Pancreas (tissue), 10 donors: ENCODE data around the gene DLGAP1. TPM values are rescaled to one million over a fixed set of nuclear protein-coding genes. Genes with fewer than 3 reads are reported as not detected.

ENCODE experiments used
- ATAC-seq, 4 donors: fragments of 200-7000 bp; cut with Tn5 transposase; one replicate each; pipeline versions ENCODE4 v1.8.0 to v1.9.1; 2020; ENCODE audit warnings: mild to moderate bottlenecking in 4 of 4, moderate library complexity in 4 of 4
- DNase-seq, 6 donors: peaks; one replicate each; pipeline ENCODE4 v3.0.0-alpha.2; 2020
- FAIRE-seq: peaks from 2 replicates; lab custom pipeline; 2012; peaks lifted over from hg19 to GRCh38; lab: Jason Lieb, UNC
- H3K27ac ChIP-seq, 4 donors: fragments of 200-600 bp; sonication (generic); 1 replicate in 3 of 4; 2 replicates in 1 of 4; pipeline versions ENCODE4 v1.5.0 to v1.8.0; 2020
- H3K27me3 ChIP-seq, 4 donors: fragments of 200-600 bp; one replicate each; pipeline ENCODE4 v1.8.0; 2021
- H3K36me3 ChIP-seq, 3 donors: fragments of 200-600 bp; sonication (generic) in 1 of 3; one replicate each; pipeline versions ENCODE4 v1.5.0 to v1.8.0; 2020 to 2021
- H3K4me1 ChIP-seq, 3 donors: fragments of 200-600 bp; one replicate each; pipeline ENCODE4 v1.8.0; 2021
- H3K4me3 ChIP-seq, 4 donors: fragments of 200-600 bp; sonication (generic) in 2 of 4; one replicate each; pipeline versions ENCODE4 v1.5.0 to v1.8.0; 2020 to 2021
- H3K9me3 ChIP-seq, 4 donors: fragments of 200-600 bp; one replicate each; pipeline ENCODE4 v1.8.0; 2021
- CTCF ChIP-seq, 4 donors: fragments of 200-600 bp; sonication (generic) in 3 of 4; IDR thresholded peaks; one replicate each; pipeline versions ENCODE4 v1.5.0 to v1.8.0; 2021; ENCODE audit warnings: antibody characterized with exemption in 4 of 4
- WGBS, 2 donors: extraction: QIAGEN DNeasy Blood & Tissue Kit; methylation state at CpG; one replicate each; pipeline ENCODE4 v1.1.7; 2013; 5-methylcytosine and 5-hydroxymethylcytosine counted together
- intact Hi-C, 3 donors: fragments of 100-400 bp; cut with DNase I; formaldehyde crosslinking; loops; one replicate each; pipeline versions ENCODE4 v1.11.1 to v1.14.2; 2022
- polyA plus RNA-seq, 2 donors: library from polyadenylated mRNA; stranded (reverse); fragments of 200-250 nt; gene quantifications; one replicate each; pipeline ENCODE4 v1.2.3, GENCODE V29; 2013
- total RNA-seq, 6 donors: library from RNA; stranded (reverse); fragmentation: NEBNext Ultra II Directional in 4 of 6; extraction: Animal tissue kit (Norgen Biotek cat#: 25700) in 4 of 6; gene quantifications; one replicate each; pipeline versions ENCODE4 v1.2.1 to v1.2.4, GENCODE V29; 2021 to 2023
- donor health status: healthy with polysubstance abuse.
- donor health status: DM: no; HTN: no; CAD: no; lungs with moderate emphysema.
- donor health status: DM: no; HTN: no; CAD: no.
- donor health status: control.
- donor health status: control.
- donor health status: Bipolar disorder and iron deficiency.
- donor health status: DM: yes; HTN: yes; CAD: no.
- donor health status: DM: no; HTN: no; CAD: no.
- donor health status: DM: no; HTN: no; CAD: no.
- donor health status: DM: yes; HTN: yes; CAD: no.

DLGAP1 gene
- total and polyA plus RNA-seq, 8 donors: 0.12 to 0.62 (median 0.30) TPM; not detected in 2

GRCh38 chr18:3560755-3561154, 894.4 kb downstream of the DLGAP1 start:
- no peak for ATAC-seq
- 82 to 86% methylated on average over 3 of the region's 3 CpGs for WGBS, 2 donors
- Histone ChIP-seq H3K9me3 (no peaks in the 10 kb centered on the region), H3K27ac (no peak overlapping the region), H3K4me1 (no peaks in the 10 kb centered on the region), H3K27me3 (no peaks in the 10 kb centered on the region), H3K4me3 (no peak overlapping the region), H3K36me3 (no peaks in the 10 kb centered on the region)
- no peak for DNase-seq
- no peak for TF ChIP-seq CTCF (IDR thresholded peaks at IDR 0.05)
- intact Hi-C loops: no loop called here
- FAIRE-seq: no peak

- 30 to 39% methylated on average over 2 of the region's 2 CpGs for WGBS, 2 donors
- Histone ChIP-seq H3K36me3 (no peaks in the 10 kb centered on the region), H3K27me3 (no peaks in the 10 kb centered on the region), H3K27ac (no peak overlapping the region), H3K4me3 (no peak overlapping the region), H3K9me3 (no peaks in the 10 kb centered on the region), H3K4me1 (no peaks in the 10 kb centered on the region)
- TF ChIP-seq CTCF (IDR thresholded peaks at IDR 0.05): no peak
- ATAC-seq (no peak), DNase-seq (no peak), FAIRE-seq (no peak)
- intact Hi-C loops: no loop called here
These were observed 900.2 kb downstream of the DLGAP1 start for GRCh38 chr18:3554811-3555427.

GRCh38 chr18:3554091-3554601, 901.0 kb downstream of the DLGAP1 start:
- TF ChIP-seq CTCF (IDR thresholded peaks at IDR 0.05): no peak
- no peaks in the 10 kb centered on the region for H3K9me3 ChIP-seq
- H3K4me1 ChIP-seq: no peaks in the 10 kb centered on the region
- FAIRE-seq (no peak), ATAC-seq (no peak), DNase-seq (no peak)
- intact Hi-C loops: no loop called here
- no peaks in the 10 kb centered on the region for H3K36me3 ChIP-seq
- H3K4me3 ChIP-seq: no peak overlapping the region
- no peaks in the 10 kb centered on the region for H3K27me3 ChIP-seq
- 80 to 81% methylated on average over 9 of the region's 9 CpGs for WGBS, 2 donors
- H3K27ac ChIP-seq: no peak overlapping the region

- Histone ChIP-seq H3K36me3 (no peaks in the 10 kb centered on the region), H3K27ac (no peak overlapping the region), H3K27me3 (no peaks in the 10 kb centered on the region), H3K4me1 (no peaks in the 10 kb centered on the region), H3K4me3 (no peak overlapping the region), H3K9me3 (no peaks in the 10 kb centered on the region)
- no peak for FAIRE-seq
- DNase-seq: no peak
- 82 to 87% methylated on average over 3 of the region's 3 CpGs for WGBS, 2 donors
- ATAC-seq: no peak
- TF ChIP-seq CTCF (IDR thresholded peaks at IDR 0.05): no peak
- intact Hi-C loops: no loop called here
These were observed 902.8 kb downstream of the DLGAP1 start for GRCh38 chr18:3552305-3552704.

- Histone ChIP-seq H3K27me3 (no peaks in the 10 kb centered on the region), H3K9me3 (no peaks in the 10 kb centered on the region), H3K36me3 (no peaks in the 10 kb centered on the region), H3K4me1 (no peaks in the 10 kb centered on the region), H3K4me3 (no peak overlapping the region), H3K27ac (no peak overlapping the region)
- no peak for TF ChIP-seq CTCF (IDR thresholded peaks at IDR 0.05)
- DNase-seq: no peak
- ATAC-seq: no peak
- whole genome bisulfite sequencing, 2 donors: 75 to 87% methylated on average over 4 of the region's 4 CpGs
- intact Hi-C loops: no loop called here
- FAIRE-seq: no peak
These were observed 907.1 kb downstream of the DLGAP1 start for GRCh38 chr18:3547891-3548615.
